BJ (cell line): ENCODE measurements around the gene PET100. TPM values are rescaled to one million over a fixed set of nuclear protein-coding genes. Genes with fewer than 3 reads are reported as not detected.

ENCODE experiments used
- CTCF ChIA-PET: fragments of 350-600 bp; formaldehyde crosslinking; extraction: SDS; loops from one replicate; lab custom pipeline; 2021; ENCODE audit warnings: antibody characterized with exemption, inconsistent platforms; lab: Yijun Ruan, JAX
- POLR2A ChIA-PET: fragments of 300-600 bp; sonication (Branson Sonifier 250); formaldehyde crosslinking; extraction: SDS; loops from one replicate; lab custom pipeline; 2021; ENCODE audit warnings: antibody characterized with exemption; lab: Charles Lee
- DNase-seq: peaks from one replicate; pipeline ENCODE4 v3.0.0-alpha.2; 2011; ENCODE audit warnings: low read depth
- H3K27me3 ChIP-seq: 2 replicates; pipeline ENCODE4 v1.6.0; 2011; ENCODE audit warnings: low read length; ENCODE audit not compliant: control insufficient read depth, insufficient read depth
- H3K36me3 ChIP-seq: 2 replicates; pipeline ENCODE4 v1.5.1; 2011; ENCODE audit warnings: low read length; ENCODE audit not compliant: control insufficient read depth, insufficient read depth
- H3K4me3 ChIP-seq: 2 replicates; pipeline ENCODE4 v1.5.1; 2011; ENCODE audit warnings: low read depth, mild to moderate bottlenecking, control low read depth, low read length
- polyA plus RNA-seq: library from polyadenylated mRNA; depleted of rRNA; stranded (reverse); fragments of >200 nt; gene quantifications from 2 replicates; pipeline ENCODE4 v1.2.3, GENCODE V29; 2011
- TF ChIP-seq, protein P1 (sequence below): IDR thresholded peaks from 2 replicates; pipeline ENCODE4 v1.5.1; 2011; ENCODE audit warnings: low read depth, mild to moderate bottlenecking, control low read depth, inconsistent platforms, low read length, moderate library complexity; ENCODE audit not compliant: insufficient read depth

The PET100 gene
- polyA plus RNA-seq, 1 experiment = 8.9 TPM

DNA sequence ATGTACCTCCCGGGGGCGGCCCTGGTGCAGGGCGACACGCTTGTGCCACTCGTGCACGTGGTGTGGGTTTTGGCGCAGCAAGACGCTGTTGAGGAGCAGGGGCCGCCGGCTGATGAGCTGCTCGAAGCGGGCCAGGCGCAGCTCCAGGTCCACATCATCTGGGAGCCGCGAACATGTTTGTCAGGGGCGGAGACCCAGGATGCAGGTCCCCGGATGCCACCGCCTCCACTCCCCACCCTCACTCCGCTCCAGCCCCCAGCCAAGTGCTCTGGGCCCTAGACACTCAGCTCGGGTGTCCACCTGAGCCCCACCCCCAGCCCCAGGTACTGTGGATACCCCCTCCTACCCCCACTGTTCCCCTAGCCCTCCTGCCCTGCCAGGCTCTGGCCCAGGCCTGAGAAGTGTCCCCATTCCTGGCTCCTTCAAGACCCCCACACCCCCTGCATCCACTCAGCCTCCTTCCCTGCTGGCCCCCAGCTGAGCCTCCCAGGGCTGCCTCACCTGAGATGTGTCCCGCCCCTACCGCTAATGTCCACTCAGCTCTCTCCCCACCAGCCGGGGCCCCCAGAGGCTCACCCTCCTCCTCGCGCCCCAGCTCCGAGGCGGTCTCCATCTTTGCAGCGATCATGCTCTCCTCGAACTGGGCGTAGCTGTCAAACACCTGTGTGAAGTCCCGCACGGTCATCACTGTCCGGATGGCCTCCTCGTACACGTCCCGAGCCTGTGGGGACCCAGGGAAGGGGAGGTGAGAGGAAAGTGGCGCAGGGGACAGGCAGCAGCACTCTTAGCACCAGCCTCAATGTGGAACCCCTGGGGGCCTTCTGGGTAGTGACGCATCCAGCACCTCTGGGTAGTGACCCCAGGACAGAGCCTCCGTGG lies 5.6 kb upstream of the PET100 start:
- Histone ChIP-seq H3K4me3 (no peak overlapping the region), H3K27me3 (no peaks in the 10 kb centered on the region), H3K36me3 (peaks cover 22% of the 10 kb centered on the region)
- POLR2A ChIA-PET = no interaction called here
- CTCF ChIA-PET = interaction anchor here (1.2 kb wide), 1 partner anchor 56 kb away, joined by 4 read pairs; no protein-coding TSS in a partner anchor
- no peak for DNase-seq
- TF ChIP-seq, protein P1, sequence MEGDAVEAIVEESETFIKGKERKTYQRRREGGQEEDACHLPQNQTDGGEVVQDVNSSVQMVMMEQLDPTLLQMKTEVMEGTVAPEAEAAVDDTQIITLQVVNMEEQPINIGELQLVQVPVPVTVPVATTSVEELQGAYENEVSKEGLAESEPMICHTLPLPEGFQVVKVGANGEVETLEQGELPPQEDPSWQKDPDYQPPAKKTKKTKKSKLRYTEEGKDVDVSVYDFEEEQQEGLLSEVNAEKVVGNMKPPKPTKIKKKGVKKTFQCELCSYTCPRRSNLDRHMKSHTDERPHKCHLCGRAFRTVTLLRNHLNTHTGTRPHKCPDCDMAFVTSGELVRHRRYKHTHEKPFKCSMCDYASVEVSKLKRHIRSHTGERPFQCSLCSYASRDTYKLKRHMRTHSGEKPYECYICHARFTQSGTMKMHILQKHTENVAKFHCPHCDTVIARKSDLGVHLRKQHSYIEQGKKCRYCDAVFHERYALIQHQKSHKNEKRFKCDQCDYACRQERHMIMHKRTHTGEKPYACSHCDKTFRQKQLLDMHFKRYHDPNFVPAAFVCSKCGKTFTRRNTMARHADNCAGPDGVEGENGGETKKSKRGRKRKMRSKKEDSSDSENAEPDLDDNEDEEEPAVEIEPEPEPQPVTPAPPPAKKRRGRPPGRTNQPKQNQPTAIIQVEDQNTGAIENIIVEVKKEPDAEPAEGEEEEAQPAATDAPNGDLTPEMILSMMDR = no peak

DNA sequence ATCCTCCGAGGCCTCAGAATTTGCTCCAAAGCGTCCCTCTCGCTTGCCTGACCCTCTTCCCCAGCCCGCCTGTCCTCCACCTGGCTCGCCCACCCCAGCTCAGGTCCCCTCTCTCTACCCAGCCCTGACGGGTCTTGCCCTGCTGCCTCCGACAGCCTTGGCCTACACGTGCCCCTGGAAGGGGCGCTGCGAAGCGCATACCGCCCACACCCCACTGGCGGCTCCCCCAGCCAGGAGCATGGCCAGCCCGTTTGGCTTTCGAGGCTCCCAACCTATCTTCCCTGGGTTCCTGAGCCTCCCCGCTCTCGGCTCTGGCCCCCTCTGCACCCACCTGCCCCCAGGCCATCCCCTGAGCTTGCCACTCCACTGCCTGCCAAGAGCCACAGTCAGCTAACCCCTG lies 4.8 kb upstream of the PET100 start:
- ChIA-PET CTCF (no interaction called here), POLR2A (no interaction called here)
- H3K27me3 ChIP-seq = no peaks in the 10 kb centered on the region
- peaks cover 22% of the 10 kb centered on the region for H3K36me3 ChIP-seq
- no peak overlapping the region for H3K4me3 ChIP-seq
- TF ChIP-seq, protein P1 = no peak
- no peak for DNase-seq

DNA sequence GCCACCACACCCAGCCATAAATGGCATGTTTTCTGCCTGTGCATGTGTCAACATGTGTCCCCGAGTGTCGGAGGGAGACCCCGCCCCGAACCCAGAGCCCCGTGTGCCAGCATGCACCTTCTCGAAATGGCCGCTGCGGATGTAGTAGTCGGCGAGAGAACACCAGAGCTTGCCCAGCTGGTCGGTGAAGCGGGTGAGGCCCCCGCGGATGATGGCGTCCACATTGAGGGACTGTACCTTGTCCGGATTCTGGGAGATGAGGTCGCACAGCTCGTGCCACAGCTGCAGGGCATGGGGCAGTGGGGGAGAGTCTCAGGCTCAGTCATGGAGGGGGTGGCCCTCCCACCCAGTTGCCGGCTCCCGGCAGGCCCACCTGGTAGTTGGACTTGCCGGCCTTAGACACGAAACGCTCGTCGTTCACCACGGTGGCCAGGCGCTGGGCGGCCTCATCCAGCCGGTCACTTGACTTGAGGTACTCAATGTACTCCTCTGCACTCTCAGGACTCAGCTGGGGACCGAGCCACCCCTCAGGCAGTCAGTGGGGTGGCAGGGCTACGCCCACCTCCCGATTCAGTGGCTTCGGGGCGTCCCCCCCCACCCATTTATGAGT lies 3.7 kb upstream of the PET100 start:
- Histone ChIP-seq H3K4me3 (no peak overlapping the region), H3K36me3 (peaks cover 20% of the 10 kb centered on the region), H3K27me3 (no peaks in the 10 kb centered on the region)
- TF ChIP-seq, protein P1 = no peak
- no peak for DNase-seq
- ChIA-PET POLR2A (no interaction called here), CTCF (no interaction called here)

DNA sequence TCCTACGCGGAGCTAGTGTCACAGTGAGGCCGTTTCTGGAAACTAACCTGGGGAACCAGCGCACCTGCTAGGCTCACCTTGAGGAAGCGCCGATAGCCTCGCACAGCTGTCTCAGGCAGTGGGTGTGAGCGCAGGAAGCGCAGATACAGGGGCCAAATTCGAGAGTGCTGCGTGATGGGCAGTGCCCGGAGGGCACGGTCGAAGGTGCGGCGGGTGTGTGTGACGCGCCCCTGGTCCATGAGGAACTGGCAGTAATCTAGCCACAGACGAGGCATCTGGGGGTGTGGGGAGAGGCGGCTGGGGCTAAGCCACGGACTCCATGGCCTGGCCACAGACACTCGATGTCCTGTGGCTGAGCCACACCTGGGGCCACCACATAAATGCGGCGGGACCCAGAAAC lies 2.4 kb upstream of the PET100 start:
- ChIA-PET CTCF (interaction anchor here (1.0 to 1.7 kb wide), 3 partner anchors 25 to 173 kb away, joined by 3 to 4 read pairs (median 4); partner anchors contain the start of gene TRAPPC5), POLR2A (no interaction called here)
- no peak for DNase-seq

More for the DNA sequence above, 2.4 kb upstream of the PET100 start:
- no peak overlapping the region for H3K4me3 ChIP-seq
- TF ChIP-seq, protein P1 = no peak
- no peaks in the 10 kb centered on the region for H3K27me3 ChIP-seq
- peaks cover 12% of the 10 kb centered on the region for H3K36me3 ChIP-seq
